HepG2 (cell line): ENCODE results near the gene SPINK4. TPM values are rescaled to one million over a fixed set of nuclear protein-coding genes. Genes with fewer than 3 reads are reported as not detected.

Experiments used
- ATAC-seq: fragments of 200-7000 bp; cut with Tn5 transposase; 3 replicates; pipeline ENCODE4 v1.9.1; 2020; ENCODE audit warnings: mild to moderate bottlenecking, moderate library complexity
- BruUV-seq: library from RNA; stranded (reverse); fragments of 400-500 nt; replicated peaks from 2 replicates; lab custom pipeline; 2021; lab: Mats Ljungman, UMichigan
- CTCF ChIA-PET: fragments of 300-600 bp; formaldehyde crosslinking; extraction: SDS; loops from one replicate; lab custom pipeline; 2021; ENCODE audit warnings: low total read pairs, inconsistent platforms, low intra/inter-chr PET ratio; lab: Yijun Ruan, JAX
- POLR2A ChIA-PET: fragments of 350-600 bp; sonication (Branson Sonifier 250); formaldehyde crosslinking; loops from one replicate; lab custom pipeline; 2020; ENCODE audit warnings: antibody characterized with exemption, inconsistent platforms; lab: Yijun Ruan, JAX
- DNase-seq: peaks from one replicate; pipeline ENCODE4 v3.0.0-alpha.2; 2015; ENCODE audit warnings: low spot score
- FAIRE-seq: peaks from 3 replicates; lab custom pipeline; 2011; peaks lifted over from hg19 to GRCh38; lab: Jason Lieb, UNC
- H2AFZ ChIP-seq: one replicate; pipeline ENCODE4 v1.6.1; 2011; ENCODE audit warnings: low read length, inconsistent platforms
- H3K27ac ChIP-seq: fragments of 300-600 bp; 3 replicates; pipeline ENCODE4 v1.8.0; 2011; ENCODE audit warnings: mixed run types, mild to moderate bottlenecking, mixed read lengths, low read length, inconsistent platforms; ENCODE audit not compliant: insufficient read depth; ENCODE audit errors: extremely low read length
- H3K27me3 ChIP-seq, 2 experiments: fragments of 200-600 bp in 1 of 2; 2 replicates in 1 of 2; 3 replicates in 1 of 2; pipeline versions ENCODE4 v1.6.0 to v1.8.0; 2011; ENCODE audit warnings: low read length in 2 of 2, mild to moderate bottlenecking in 2 of 2, moderate library complexity in 2 of 2, inconsistent platforms in 1 of 2; ENCODE audit not compliant: insufficient read depth in 2 of 2, control insufficient read depth in 1 of 2
- H3K36me3 ChIP-seq, 2 experiments: fragments of 200-600 bp in 1 of 2; replicated peaks in 1 of 2; 2 replicates in 1 of 2; 3 replicates in 1 of 2; pipeline versions ENCODE4 v1.5.1 to v1.8.0; 2011; ENCODE audit warnings: low read length in 2 of 2, inconsistent platforms in 1 of 2; ENCODE audit not compliant: insufficient read depth in 2 of 2, control insufficient read depth in 1 of 2
- H3K4me1 ChIP-seq: 2 replicates; pipeline ENCODE4 v1.5.1; 2012; ENCODE audit warnings: low read length, inconsistent platforms; ENCODE audit not compliant: insufficient read depth
- H3K4me2 ChIP-seq: 2 replicates; pipeline ENCODE4 v1.6.0; 2011; ENCODE audit warnings: low read depth, low read length, inconsistent platforms
- H3K4me3 ChIP-seq, 3 experiments: fragments of 200-600 bp in 1 of 3; sonication (generic), shearing (Covaris generic) in 1 of 3; replicated peaks in 1 of 3; 2 replicates each; pipeline ENCODE4 v1.5.1; 2011 to 2016; ENCODE audit warnings: low read length in 3 of 3, inconsistent platforms in 2 of 3, low read depth in 2 of 3, mild to moderate bottlenecking in 2 of 3, control low read depth in 1 of 3, mixed read lengths in 1 of 3; ENCODE audit not compliant: insufficient read depth in 1 of 3
- H3K79me2 ChIP-seq: one replicate; pipeline ENCODE4 v1.6.1; 2011; ENCODE audit warnings: low read length, inconsistent platforms; ENCODE audit not compliant: insufficient read depth
- H3K9ac ChIP-seq: 2 replicates; pipeline ENCODE4 v1.6.0; 2011; ENCODE audit warnings: mild to moderate bottlenecking, low read depth, low read length, inconsistent platforms; ENCODE audit not compliant: insufficient read depth
- H3K9me3 ChIP-seq: 2 replicates; pipeline ENCODE4 v1.5.1; 2012; ENCODE audit warnings: mild to moderate bottlenecking, low read length
- H4K20me1 ChIP-seq: 2 replicates; pipeline ENCODE4 v1.6.0; 2011; ENCODE audit warnings: inconsistent platforms, mild to moderate bottlenecking, low read length, moderate library complexity; ENCODE audit not compliant: insufficient read depth
- ARHGAP35 ChIP-seq: sonication (generic); formaldehyde crosslinking; IDR thresholded peaks from 2 replicates; pipeline ENCODE4 v1.9.0; 2022; ENCODE audit warnings: mild to moderate bottlenecking, inconsistent platforms, moderate library complexity, missing genetic modification reagents, borderline replicate concordance
- BHLHE40 ChIP-seq: IDR thresholded peaks from 2 replicates; pipeline ENCODE4 v1.6.1; 2011; ENCODE audit warnings: low read length, improper control_type of control experiment
- ELF3 ChIP-seq: IDR thresholded peaks from 2 replicates; pipeline ENCODE4 v1.6.1; 2016; ENCODE audit warnings: missing genetic modification reagents, missing compliant biosample characterization
- ESRRA ChIP-seq: sonication (generic); formaldehyde crosslinking; IDR thresholded peaks from 2 replicates; pipeline ENCODE4 v1.5.1; 2020; ENCODE audit warnings: mild to moderate bottlenecking, low read depth, missing genetic modification reagents
- FOXC1 ChIP-seq: sonication (generic); formaldehyde crosslinking; IDR thresholded peaks from 2 replicates; pipeline ENCODE4 v1.8.0; 2022; ENCODE audit warnings: mild to moderate bottlenecking, missing genetic modification reagents, borderline replicate concordance
- HMG20B ChIP-seq: conservative IDR thresholded peaks from 2 replicates; pipeline ENCODE4 v1.6.1; 2016; ENCODE audit warnings: missing genetic modification reagents, missing compliant biosample characterization
- HOXA5 ChIP-seq: sonication (generic); formaldehyde crosslinking; IDR thresholded peaks from 2 replicates; pipeline ENCODE4 v1.4.0; 2020; ENCODE audit warnings: missing genetic modification reagents
- HOXD1 ChIP-seq: sonication (generic); formaldehyde crosslinking; IDR thresholded peaks from 2 replicates; pipeline ENCODE4 v1.5.0; 2020; ENCODE audit warnings: missing genetic modification reagents
- NONO ChIP-seq, 2 experiments: fragments of 450-650 bp in 1 of 2; sonication (generic) in 1 of 2; formaldehyde crosslinking in 1 of 2; IDR thresholded peaks in 1 of 2; conservative IDR thresholded peaks in 1 of 2; 2 replicates each; pipeline versions ENCODE4 v1.6.1 to v1.8.0; 2017 to 2022; ENCODE audit warnings: mild to moderate bottlenecking in 1 of 2, missing genetic modification reagents in 1 of 2, moderate library complexity in 1 of 2
- PHF5A ChIP-seq: IDR thresholded peaks from one replicate; pipeline ENCODE4 v1.6.1; 2018; ENCODE audit warnings: low read depth, missing genetic modification reagents; ENCODE audit not compliant: unreplicated experiment
- SKI ChIP-seq: fragments of 450-650 bp; IDR thresholded peaks from one replicate; pipeline ENCODE4 v1.6.1; 2018; ENCODE audit warnings: mild to moderate bottlenecking; ENCODE audit not compliant: partially characterized antibody
- SMAD3 ChIP-seq: sonication (generic); formaldehyde crosslinking; IDR thresholded peaks from 2 replicates; pipeline ENCODE4 v1.4.0; 2020; ENCODE audit warnings: missing genetic modification reagents
- ZBTB26 ChIP-seq: IDR thresholded peaks from 2 replicates; pipeline ENCODE4 v1.6.1; 2016; ENCODE audit warnings: missing compliant biosample characterization, missing genetic modification reagents, borderline replicate concordance
- ZMYM3 ChIP-seq: sonication (generic); formaldehyde crosslinking; IDR thresholded peaks from 2 replicates; pipeline ENCODE4 v1.5.1; 2020; ENCODE audit warnings: mild to moderate bottlenecking, missing genetic modification reagents
- ZNF101 ChIP-seq: sonication (generic); formaldehyde crosslinking; IDR thresholded peaks from 2 replicates; pipeline ENCODE4 v1.4.0; 2020; ENCODE audit warnings: mild to moderate bottlenecking, low read depth, missing genetic modification reagents, borderline replicate concordance
- ZNF121 ChIP-seq: sonication (generic); formaldehyde crosslinking; IDR thresholded peaks from 2 replicates; pipeline ENCODE4 v1.5.0; 2020; ENCODE audit warnings: mild to moderate bottlenecking, missing genetic modification reagents
- ZNF232 ChIP-seq: sonication (generic); formaldehyde crosslinking; IDR thresholded peaks from 2 replicates; pipeline ENCODE4 v1.4.0; 2020; ENCODE audit warnings: missing genetic modification reagents, borderline replicate concordance
- ZNF256 ChIP-seq: sonication (generic); formaldehyde crosslinking; conservative IDR thresholded peaks from 2 replicates; pipeline ENCODE4 v1.4.0; 2020; ENCODE audit warnings: missing genetic modification reagents
- ZNF543 ChIP-seq: sonication (generic); formaldehyde crosslinking; IDR thresholded peaks from 2 replicates; pipeline ENCODE4 v1.4.0; 2020; ENCODE audit warnings: mild to moderate bottlenecking, missing genetic modification reagents
- ZNF576 ChIP-seq: sonication (generic); formaldehyde crosslinking; IDR thresholded peaks from 2 replicates; pipeline ENCODE4 v1.4.0; 2020; ENCODE audit warnings: mild to moderate bottlenecking, missing genetic modification reagents
- ZNF597 ChIP-seq: sonication (generic); formaldehyde crosslinking; IDR thresholded peaks from 2 replicates; pipeline ENCODE4 v1.5.0; 2020; ENCODE audit warnings: missing genetic modification reagents
- WGBS: methylation state at CpG from one replicate; pipeline ENCODE4 v1.1.6; 2017; ENCODE audit warnings: low lambda C conversion rate; 5-methylcytosine and 5-hydroxymethylcytosine counted together
- in situ Hi-C: cut with HindIII; loops from 2 replicates; pipeline ENCODE4 v1.10.0; 2017; ENCODE audit warnings: low pct_unique_long_range_greater_than_20kb; ENCODE audit not compliant: extremely low pct_ligation_motif_present
- intact Hi-C: fragments of 100-400 bp; cut with micrococcal nuclease; formaldehyde crosslinking; loops from one replicate; pipeline ENCODE4 v1.10.0; 2022; ENCODE audit not compliant: unreplicated experiment
- polyA plus RNA-seq, 8 experiments: library from polyadenylated mRNA; depleted of rRNA in 3 of 8; stranded (reverse) in 7 of 8; unstranded in 1 of 8; fragments of >200 nt; fragmentation: Illumina TruSeq in 4 of 8; extraction: Trizol in 4 of 8; gene quantifications; 2 replicates each; pipeline versions ENCODE4 v1.2.1 to v1.2.3, GENCODE V29; 2011 to 2016; ENCODE audit warnings: low read depth in 4 of 8, missing spikeins in 1 of 8, mixed read lengths in 1 of 8; ENCODE audit not compliant: insufficient read depth in 1 of 8
- total RNA-seq, 5 experiments: library from RNA; depleted of rRNA; stranded (reverse); fragments of >200 nt; fragmentation: Illumina TruSeq; extraction: Trizol; gene quantifications; 2 replicates each; pipeline ENCODE4 v1.2.3, GENCODE V29; 2016; ENCODE audit warnings: low read depth in 1 of 5

Gene SPINK4
- total and polyA plus RNA-seq, 2 of the 13 experiments (the other 11 are each of a cell fraction or from before 2014, with no cell fraction given) = 0.53 to 3.4 TPM

GRCh38 chr9:33290247-33291030 is 50.5 kb downstream of the SPINK4 start, which contains the start of gene NFX1:
Gene NFX1, plus strand, starts transcription at chr9:33290516. Its CDS starts 57 bp downstream, at chr9:33290573.
- 0% methylated on average over 6 of the region's 63 CpGs for WGBS
- POLR2A ChIA-PET = interaction anchor here (0.6 to 1.4 kb wide), 22 partner anchors 9 to 266 kb away, joined by 3 to 22 read pairs (median 4); partner anchors contain the start of genes BAG1, CHMP5, NOL6 and SMU1
- intact Hi-C loops (loop anchor here (1.0 to 2.0 kb wide), 2 partner anchors 123 to 182 kb away; partner anchors contain the start of genes B4GALT1 and NOL6), in situ Hi-C loops (loop anchor here (10.0 kb wide), 1 partner anchor 174 kb away; no protein-coding TSS in a partner anchor)
- peaks cover 63% of the 10 kb centered on the region for H3K4me1 ChIP-seq
- peaks cover 48% of the 10 kb centered on the region for H3K79me2 ChIP-seq
- peaks cover 2 to 18% of the 10 kb centered on the region in 2 experiments; a peak in 4 of 5 replicates for H3K36me3 ChIP-seq
- H2AFZ ChIP-seq = peak within 1 kb of the TSS; percentile 62
- no peaks in the 10 kb centered on the region for H3K27me3 ChIP-seq
- ATAC-seq (peak; percentile 95), DNase-seq (peak; percentile 94), FAIRE-seq (peak; percentile 88)
- H4K20me1 ChIP-seq = no peaks in the 10 kb centered on the region
- H3K9ac ChIP-seq = peak within 1 kb of the TSS; percentile 84
- H3K27ac ChIP-seq = peak within 1 kb of the TSS; percentile 85
- TSS peak; percentile 57 for BruUV-seq
- H3K9me3 ChIP-seq = no peaks in the 10 kb centered on the region
- peak within 1 kb of the TSS; percentile 75 for H3K4me2 ChIP-seq
- peak within 1 kb of the TSS; percentile 75 to 89 (median 84) for H3K4me3 ChIP-seq
- CTCF ChIA-PET = no interaction called here
- TF ChIP-seq ZNF232 (CRISPR knock-in tag) = peak; percentile 60
- TF ChIP-seq SMAD3 (CRISPR knock-in tag) = peak; percentile 79
- TF ChIP-seq HOXD1 = peak; percentile 51
- TF ChIP-seq HOXA5 = no peak; the same call in 1 of the 2 replicates
- TF ChIP-seq ARHGAP35 = peak; percentile 87; the same call in 1 of the 2 replicates
- TF ChIP-seq HMG20B (CRISPR knock-in tag) = peak; percentile 42; the same call in 1 of the 2 replicates
- TF ChIP-seq SKI = peak; percentile 58
- peak; percentile 80 for TF ChIP-seq ZNF256 (CRISPR knock-in tag)
- TF ChIP-seq ESRRA = peak; percentile 74; the same call in 1 of the 2 replicates
- TF ChIP-seq NONO (IDR thresholded peaks at IDR 0.05) = no peak
- TF ChIP-seq NONO (CRISPR knock-in tag; conservative IDR thresholded peaks at IDR 0.05) = peak; percentile 96
- TF ChIP-seq PHF5A = no peak
- TF ChIP-seq ZNF597 = no peak
- peak; percentile 74; the same call in 1 of the 2 replicates for TF ChIP-seq FOXC1 (CRISPR knock-in tag)
- peak; percentile 63 for TF ChIP-seq ELF3 (CRISPR knock-in tag)
- peak; percentile 90 for TF ChIP-seq ZNF543 (CRISPR knock-in tag)
- TF ChIP-seq ZNF121 = peak; percentile 9; the same call in 1 of the 2 replicates
- TF ChIP-seq ZNF101 (CRISPR knock-in tag) = 0 out of 2 replicates have a peak, but pooled peaks have one; percentile 32
- TF ChIP-seq ZNF576 (CRISPR knock-in tag) = peak; percentile 83; the same call in 1 of the 2 replicates
- peak; percentile 98 for TF ChIP-seq BHLHE40
- TF ChIP-seq ZMYM3 (CRISPR knock-in tag) = no peak
- peak; percentile 32; the same call in 1 of the 2 replicates for TF ChIP-seq ZBTB26 (CRISPR knock-in tag)
